Panc1 (cell line): Measurements from ENCODE around the gene COA7. TPM values are rescaled to one million over a fixed set of nuclear protein-coding genes. Genes with fewer than 3 reads are reported as not detected.

Experiments used
- ATAC-seq: fragments of 200-7000 bp; cut with Tn5 transposase; 2 replicates; pipeline ENCODE4 v1.9.1; 2020; ENCODE audit warnings: mild to moderate bottlenecking, moderate library complexity
- BruUV-seq: library from RNA; stranded (reverse); fragments of 400-500 nt; replicated peaks from 2 replicates; lab custom pipeline; 2021; lab: Mats Ljungman, UMichigan
- CTCF ChIA-PET: fragments of 300-600 bp; sonication (Branson Sonifier 250); formaldehyde crosslinking; loops from one replicate; lab custom pipeline; 2022; ENCODE audit warnings: antibody characterized with exemption; lab: Charles Lee
- POLR2A ChIA-PET: fragments of 300-600 bp; sonication (Branson Sonifier 250); formaldehyde crosslinking; loops from one replicate; lab custom pipeline; 2022; ENCODE audit warnings: antibody characterized with exemption; lab: Charles Lee
- DNase-seq: peaks from one replicate; pipeline ENCODE4 v3.0.0-alpha.2; 2010; ENCODE audit warnings: low read depth, low spot score
- H3K27ac ChIP-seq: 2 replicates; pipeline ENCODE4 v1.5.1; 2011; ENCODE audit warnings: mild to moderate bottlenecking, low read length, inconsistent platforms
- H3K27me3 ChIP-seq: fragments of 200-500 bp; sonication (Bioruptor generic); 2 replicates; pipeline ENCODE4 v1.6.0; 2014; ENCODE audit warnings: low read length, inconsistent platforms; ENCODE audit not compliant: control insufficient read depth, insufficient read depth
- H3K36me3 ChIP-seq: fragments of 200-500 bp; sonication (Bioruptor generic); 2 replicates; pipeline ENCODE4 v1.5.1; 2014; ENCODE audit warnings: inconsistent platforms, mild to moderate bottlenecking, low read length, moderate library complexity; ENCODE audit not compliant: control insufficient read depth, insufficient read depth
- H3K4me1 ChIP-seq: 2 replicates; pipeline ENCODE4 v1.5.1; 2011; ENCODE audit warnings: inconsistent platforms, mild to moderate bottlenecking, low read length, moderate library complexity; ENCODE audit not compliant: control insufficient read depth, insufficient read depth
- H3K4me3 ChIP-seq, 2 experiments: 2 replicates each; pipeline ENCODE4 v1.5.1; 2011 to 2012; ENCODE audit warnings: low read depth in 2 of 2, low read length in 2 of 2, mild to moderate bottlenecking in 2 of 2, inconsistent platforms in 1 of 2, moderate library complexity in 1 of 2
- H3K9me3 ChIP-seq: fragments of 200-500 bp; sonication (Bioruptor generic); 2 replicates; pipeline ENCODE4 v1.5.1; 2014; ENCODE audit warnings: low read depth, mild to moderate bottlenecking, inconsistent platforms, low read length, moderate library complexity; ENCODE audit not compliant: control insufficient read depth, insufficient read depth
- POLR2AphosphoS5 ChIP-seq: IDR thresholded peaks from 2 replicates; pipeline ENCODE4 v1.6.1; 2012; ENCODE audit warnings: mild to moderate bottlenecking, low read depth, low read length, moderate library complexity
- SIN3A ChIP-seq: IDR thresholded peaks from 2 replicates; pipeline ENCODE4 v1.6.1; 2012; ENCODE audit warnings: low read depth, mild to moderate bottlenecking, low read length, moderate library complexity, borderline replicate concordance; ENCODE audit not compliant: insufficient read depth
- TCF7L2 ChIP-seq: IDR thresholded peaks from 2 replicates; pipeline ENCODE4 v1.6.1; 2011; ENCODE audit warnings: mild to moderate bottlenecking, low read depth, low read length, inconsistent platforms
- in situ Hi-C: cut with HindIII; loops from 2 replicates; pipeline ENCODE4 v1.10.0; 2016; ENCODE audit warnings: low sequenced_read_pairs, low pct_unique_long_range_greater_than_20kb
- intact Hi-C: fragments of 100-400 bp; cut with micrococcal nuclease; formaldehyde crosslinking; loops from one replicate; pipeline ENCODE4 v1.10.0; 2022; ENCODE audit not compliant: unreplicated experiment
- total RNA-seq: library from RNA; stranded (reverse); gene quantifications from one replicate; pipeline ENCODE4 v1.2.1, GENCODE V29; 2021; ENCODE audit not compliant: unreplicated experiment
- TF ChIP-seq, protein P1 (sequence below): fragments of 450-650 bp; IDR thresholded peaks from 2 replicates; pipeline ENCODE4 v1.5.1; 2017; ENCODE audit warnings: mild to moderate bottlenecking
- TF ChIP-seq, protein P2 (sequence below), 2 experiments: IDR thresholded peaks; 2 replicates each; pipeline ENCODE4 v1.6.1; 2011 to 2012; ENCODE audit warnings: low read depth in 2 of 2, control low read depth in 1 of 2, low read length in 1 of 2, mild to moderate bottlenecking in 1 of 2, moderate library complexity in 1 of 2; ENCODE audit not compliant: insufficient read depth in 1 of 2

Gene COA7
- total RNA-seq, 1 experiment from 2014 or later = 44.9 TPM

DNA sequence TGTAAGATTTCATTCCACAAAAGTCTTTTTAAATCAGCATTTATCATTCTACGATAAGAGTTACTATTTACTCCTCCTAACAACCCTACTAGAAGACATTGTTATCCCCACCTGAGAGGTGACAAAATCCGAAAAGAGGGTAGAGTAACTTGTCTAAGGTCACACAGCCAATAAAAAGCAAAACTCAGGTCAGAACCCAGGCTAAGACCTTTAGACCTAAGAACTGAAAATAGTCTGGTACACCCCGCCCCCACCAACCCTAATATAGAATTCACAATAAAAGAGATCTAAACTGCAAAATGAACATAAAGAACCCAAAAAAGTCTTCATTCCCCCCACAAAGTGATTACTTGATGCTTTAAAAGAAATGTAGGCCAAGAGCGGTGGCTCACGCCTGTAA, 18.6 kb downstream of the COA7 start:
- H3K9me3 ChIP-seq = no peaks in the 10 kb centered on the region
- ChIA-PET CTCF (interaction anchor here (0.6 kb wide), 1 partner anchor 27 kb away, joined by 8 read pairs; no protein-coding TSS in a partner anchor), POLR2A (no interaction called here)
- no peaks in the 10 kb centered on the region for H3K36me3 ChIP-seq
- H3K4me1 ChIP-seq = no peaks in the 10 kb centered on the region
- in situ Hi-C loops (no loop called here), intact Hi-C loops (no loop called here)
- no peak overlapping the region for H3K4me3 ChIP-seq
- TF ChIP-seq, protein P1, sequence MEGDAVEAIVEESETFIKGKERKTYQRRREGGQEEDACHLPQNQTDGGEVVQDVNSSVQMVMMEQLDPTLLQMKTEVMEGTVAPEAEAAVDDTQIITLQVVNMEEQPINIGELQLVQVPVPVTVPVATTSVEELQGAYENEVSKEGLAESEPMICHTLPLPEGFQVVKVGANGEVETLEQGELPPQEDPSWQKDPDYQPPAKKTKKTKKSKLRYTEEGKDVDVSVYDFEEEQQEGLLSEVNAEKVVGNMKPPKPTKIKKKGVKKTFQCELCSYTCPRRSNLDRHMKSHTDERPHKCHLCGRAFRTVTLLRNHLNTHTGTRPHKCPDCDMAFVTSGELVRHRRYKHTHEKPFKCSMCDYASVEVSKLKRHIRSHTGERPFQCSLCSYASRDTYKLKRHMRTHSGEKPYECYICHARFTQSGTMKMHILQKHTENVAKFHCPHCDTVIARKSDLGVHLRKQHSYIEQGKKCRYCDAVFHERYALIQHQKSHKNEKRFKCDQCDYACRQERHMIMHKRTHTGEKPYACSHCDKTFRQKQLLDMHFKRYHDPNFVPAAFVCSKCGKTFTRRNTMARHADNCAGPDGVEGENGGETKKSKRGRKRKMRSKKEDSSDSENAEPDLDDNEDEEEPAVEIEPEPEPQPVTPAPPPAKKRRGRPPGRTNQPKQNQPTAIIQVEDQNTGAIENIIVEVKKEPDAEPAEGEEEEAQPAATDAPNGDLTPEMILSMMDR = no peak
- no peak for TF ChIP-seq POLR2AphosphoS5
- H3K27me3 ChIP-seq = no peaks in the 10 kb centered on the region
- DNase-seq (no peak), ATAC-seq (no peak)
- BruUV-seq = no TSS peak
- no peak overlapping the region for H3K27ac ChIP-seq

DNA sequence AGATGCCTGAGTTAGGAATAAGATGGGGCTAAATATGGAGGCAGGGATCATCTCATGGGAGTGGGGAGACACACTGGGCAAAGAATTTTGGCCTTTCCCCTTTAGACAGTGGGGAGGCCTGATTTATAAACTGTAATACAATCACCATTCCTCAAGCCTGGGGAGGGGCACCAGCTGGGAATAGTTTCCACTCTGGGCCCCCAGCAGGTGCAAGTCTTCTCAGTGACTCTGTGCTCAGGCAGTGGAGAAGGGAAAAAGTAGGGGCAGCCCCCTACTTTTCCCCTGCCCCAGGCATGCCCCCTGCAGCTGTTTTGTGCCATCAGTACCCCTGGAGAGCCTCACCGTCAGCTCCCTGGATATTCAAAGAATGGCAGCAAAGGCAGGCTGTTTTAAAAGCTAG, 19.1 kb downstream of the COA7 start:
- Histone ChIP-seq H3K27me3 (no peaks in the 10 kb centered on the region), H3K36me3 (no peaks in the 10 kb centered on the region), H3K27ac (no peak overlapping the region), H3K9me3 (no peaks in the 10 kb centered on the region), H3K4me1 (no peaks in the 10 kb centered on the region), H3K4me3 (no peak overlapping the region)
- TF ChIP-seq, protein P1 = no peak
- TF ChIP-seq TCF7L2 = no peak
- no peak for TF ChIP-seq SIN3A
- TF ChIP-seq, protein P2, sequence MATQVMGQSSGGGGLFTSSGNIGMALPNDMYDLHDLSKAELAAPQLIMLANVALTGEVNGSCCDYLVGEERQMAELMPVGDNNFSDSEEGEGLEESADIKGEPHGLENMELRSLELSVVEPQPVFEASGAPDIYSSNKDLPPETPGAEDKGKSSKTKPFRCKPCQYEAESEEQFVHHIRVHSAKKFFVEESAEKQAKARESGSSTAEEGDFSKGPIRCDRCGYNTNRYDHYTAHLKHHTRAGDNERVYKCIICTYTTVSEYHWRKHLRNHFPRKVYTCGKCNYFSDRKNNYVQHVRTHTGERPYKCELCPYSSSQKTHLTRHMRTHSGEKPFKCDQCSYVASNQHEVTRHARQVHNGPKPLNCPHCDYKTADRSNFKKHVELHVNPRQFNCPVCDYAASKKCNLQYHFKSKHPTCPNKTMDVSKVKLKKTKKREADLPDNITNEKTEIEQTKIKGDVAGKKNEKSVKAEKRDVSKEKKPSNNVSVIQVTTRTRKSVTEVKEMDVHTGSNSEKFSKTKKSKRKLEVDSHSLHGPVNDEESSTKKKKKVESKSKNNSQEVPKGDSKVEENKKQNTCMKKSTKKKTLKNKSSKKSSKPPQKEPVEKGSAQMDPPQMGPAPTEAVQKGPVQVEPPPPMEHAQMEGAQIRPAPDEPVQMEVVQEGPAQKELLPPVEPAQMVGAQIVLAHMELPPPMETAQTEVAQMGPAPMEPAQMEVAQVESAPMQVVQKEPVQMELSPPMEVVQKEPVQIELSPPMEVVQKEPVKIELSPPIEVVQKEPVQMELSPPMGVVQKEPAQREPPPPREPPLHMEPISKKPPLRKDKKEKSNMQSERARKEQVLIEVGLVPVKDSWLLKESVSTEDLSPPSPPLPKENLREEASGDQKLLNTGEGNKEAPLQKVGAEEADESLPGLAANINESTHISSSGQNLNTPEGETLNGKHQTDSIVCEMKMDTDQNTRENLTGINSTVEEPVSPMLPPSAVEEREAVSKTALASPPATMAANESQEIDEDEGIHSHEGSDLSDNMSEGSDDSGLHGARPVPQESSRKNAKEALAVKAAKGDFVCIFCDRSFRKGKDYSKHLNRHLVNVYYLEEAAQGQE (IDR thresholded peaks at IDR 0.05; ENCODE audit: insufficient read depth in 1 of 2, low read depth in 2 of 2, low read length in 1 of 2) = no peak
- no peak for TF ChIP-seq POLR2AphosphoS5
- BruUV-seq = no TSS peak
- ATAC-seq (no peak), DNase-seq (no peak)
- in situ Hi-C loops = no loop called here
- ChIA-PET CTCF (no interaction called here), POLR2A (no interaction called here)
- intact Hi-C loops = no loop called here
